ENCODE data around the gene FXYD3.

GRCh38 chr19:35104361-35104760 lies 11.3 kb upstream of the FXYD3 start:
- no peak for TF ChIP-seq POLR2AphosphoS5 (IDR thresholded peaks at IDR 0.05)
- no peak for TF ChIP-seq POLR2A (IDR thresholded peaks at IDR 0.05)

Measured in prostate gland (tissue), 1 donor.